NCI-H2196 treated with DMSO at 0.1 percent for 48 hours (cell line): ENCODE results near the gene ST3GAL3.
A peak's percentile ranks its signal among the peaks of the same experiment; 100 is the strongest.
"Not testable (repeated sequence)": the region's sequence is repeated elsewhere in the genome, so short reads cannot be mapped to it uniquely, and the experiment has no call there.

Experiments
- DNase-seq: peaks from one replicate; lab custom pipeline; 2025; ENCODE audit not compliant: unreplicated experiment; lab: John Stamatoyannopoulos, UW

ST3GAL3 gene

DNA sequence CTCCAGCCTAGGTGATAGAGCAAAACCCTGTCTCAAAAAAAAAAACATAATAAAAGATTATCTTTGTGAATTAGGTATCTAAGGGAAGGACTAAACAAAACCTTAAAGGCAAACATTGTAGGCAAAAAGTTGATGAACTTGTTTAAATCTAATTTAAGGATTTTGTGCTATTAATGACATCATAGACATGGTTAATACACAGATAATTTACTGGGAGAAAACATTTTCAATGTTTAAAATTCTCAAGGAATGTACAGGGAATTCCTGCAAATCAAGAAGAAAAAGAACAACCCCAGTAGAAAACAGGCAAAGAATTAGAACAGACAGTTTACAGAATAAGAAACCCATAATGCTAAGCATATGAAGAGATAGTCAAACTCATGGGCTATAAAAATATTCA lies 47.6 kb downstream of the ST3GAL3 start:
- no peak for DNase-seq

GRCh38 chr1:43757343-43758053 lies 50.2 kb downstream of the ST3GAL3 start:
- no peak for DNase-seq

GRCh38 chr1:43760745-43761317 lies 53.5 kb downstream of the ST3GAL3 start:
- DNase-seq = no peak

DNA sequence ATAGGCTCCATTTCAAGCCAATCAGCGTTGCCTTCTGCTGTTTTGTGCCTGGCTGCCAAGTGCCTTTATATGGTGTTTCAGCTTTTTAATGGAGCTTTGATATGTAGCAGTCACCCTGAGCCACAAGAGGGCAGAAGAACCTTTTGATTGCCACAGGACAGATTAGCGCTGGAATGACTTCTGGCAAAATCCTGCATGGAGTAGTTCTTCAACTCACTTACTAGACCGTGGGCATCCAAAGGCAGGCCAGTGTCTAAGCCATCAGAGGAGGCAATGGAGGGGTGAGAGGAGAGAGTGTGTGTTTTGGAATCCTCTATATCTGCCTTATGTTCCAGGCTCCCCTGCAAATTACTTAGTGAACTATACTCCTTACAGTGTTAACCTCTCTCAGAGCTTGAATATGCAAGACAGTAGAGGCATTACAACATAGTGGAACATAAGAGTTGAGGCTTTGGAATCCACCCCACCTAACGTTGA lies 56.2 kb downstream of the ST3GAL3 start:
- peak; percentile 89 for DNase-seq

GRCh38 chr1:43764581-43764980 lies 57.2 kb downstream of the ST3GAL3 start:
- DNase-seq = no peak

DNA sequence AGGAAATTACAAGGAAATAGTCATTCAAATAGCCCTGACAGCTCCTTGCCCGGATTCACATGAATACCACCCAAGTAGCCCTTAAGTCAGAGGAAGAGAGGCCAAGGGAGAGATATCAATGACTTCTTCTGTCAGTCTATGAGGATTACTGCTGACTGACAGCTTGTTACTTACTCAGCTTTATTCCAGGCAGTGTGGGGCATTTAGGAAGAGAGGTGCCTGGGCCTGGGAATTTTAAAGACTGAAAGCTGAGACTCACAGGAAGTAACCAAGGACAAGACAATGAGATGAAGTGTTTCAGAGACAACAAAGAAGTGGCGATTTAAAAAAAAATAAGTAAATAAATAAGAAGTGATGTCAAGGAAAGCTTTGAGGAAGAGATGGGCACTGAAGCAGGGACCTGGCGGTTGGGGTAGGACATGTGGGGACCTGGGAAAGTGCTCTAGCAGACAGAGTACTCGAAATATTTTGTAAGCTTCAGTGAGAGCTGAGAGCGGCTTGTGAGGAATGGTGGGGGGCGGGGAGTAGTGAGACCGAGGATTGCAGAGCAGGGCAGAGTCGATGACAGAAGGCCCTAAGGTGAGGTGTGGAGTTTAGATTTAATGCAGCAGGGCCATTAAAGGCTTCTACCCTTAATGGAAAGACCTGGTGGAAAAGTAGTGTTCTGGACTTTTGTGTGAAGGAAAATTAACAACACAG lies 58.9 kb downstream of the ST3GAL3 start:
- DNase-seq = no peak

DNA sequence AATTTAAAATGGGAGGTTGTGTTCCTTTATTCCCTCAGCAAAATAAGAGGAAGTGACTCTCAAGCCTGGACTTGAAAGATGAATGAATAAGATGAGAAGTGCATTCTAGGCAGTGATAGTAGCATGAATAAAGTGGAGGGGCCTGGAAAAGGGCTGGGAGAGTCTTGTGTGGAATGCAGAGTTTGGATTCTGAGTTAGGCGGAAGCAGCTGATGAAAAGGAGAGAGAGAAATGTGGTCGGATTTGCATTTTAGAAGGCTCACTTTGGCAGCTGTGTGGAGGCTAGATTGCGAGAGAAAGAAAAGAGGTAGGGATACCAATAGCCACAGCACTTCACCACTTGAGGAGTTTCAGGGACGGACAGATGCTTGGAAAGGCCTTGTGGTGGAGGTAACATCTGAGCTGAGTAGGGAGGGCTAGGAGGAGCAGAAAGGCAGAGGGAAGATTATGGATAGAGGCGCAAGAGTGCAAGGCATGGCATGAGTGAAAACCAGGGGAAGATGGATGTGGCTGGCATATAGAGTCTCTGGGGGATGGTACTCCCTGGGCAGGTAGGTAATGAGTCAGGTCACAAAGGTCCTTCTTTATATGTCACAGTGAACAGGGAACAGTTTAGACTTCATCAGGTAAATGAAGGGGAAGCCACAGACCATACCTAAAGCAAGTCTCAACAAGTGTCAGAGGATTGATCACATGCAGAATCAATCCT lies 59.6 kb downstream of the ST3GAL3 start:
- DNase-seq = no peak

DNA sequence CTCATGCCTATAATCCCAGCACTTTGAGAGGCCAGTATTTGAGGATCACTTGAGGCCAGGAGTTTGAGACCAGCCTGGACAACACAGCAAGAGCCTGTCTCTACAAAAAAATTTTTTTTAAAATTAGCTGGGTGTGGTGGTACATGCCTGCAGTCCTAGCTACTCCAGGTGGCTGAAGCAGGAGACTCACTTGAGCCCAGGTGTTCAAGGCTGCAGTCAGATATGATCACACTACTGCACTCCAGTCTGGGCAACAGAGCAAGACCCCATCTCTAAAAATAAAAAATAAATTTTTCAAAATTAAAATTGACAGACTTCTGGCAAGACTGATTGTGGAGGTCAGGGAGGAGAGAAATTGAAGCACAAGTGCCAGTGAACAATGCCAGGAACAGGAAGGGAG lies 60.8 kb downstream of the ST3GAL3 start:
- no peak for DNase-seq

GRCh38 chr1:43769350-43769908 lies 62.1 kb downstream of the ST3GAL3 start:
- DNase-seq = no peak

- no peak for DNase-seq
These were observed 62.8 kb downstream of the ST3GAL3 start for GRCh38 chr1:43770111-43770510.

DNA sequence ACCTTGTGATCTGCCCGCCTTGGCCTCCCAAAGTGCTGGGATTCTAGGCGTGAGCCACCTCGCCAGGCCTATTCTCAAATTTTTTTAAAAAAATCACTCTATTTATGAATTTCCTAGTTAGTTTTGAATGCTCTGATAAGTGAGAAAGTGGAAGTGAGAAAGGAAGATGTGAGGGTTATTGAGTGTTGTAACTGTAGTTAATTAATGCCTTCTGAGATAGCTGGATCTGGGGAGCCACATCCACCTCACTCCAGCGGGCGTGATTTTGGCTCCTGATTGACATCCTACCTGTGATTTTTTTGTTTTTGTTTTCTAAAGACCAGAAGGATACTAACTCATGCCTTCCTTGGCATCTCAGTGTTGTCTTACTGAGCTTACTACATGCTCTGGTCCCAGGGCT lies 65.6 kb downstream of the ST3GAL3 start:
- no peak for DNase-seq

- DNase-seq = no peak
These were observed 66.5 kb downstream of the ST3GAL3 start for GRCh38 chr1:43773821-43774220.

DNA sequence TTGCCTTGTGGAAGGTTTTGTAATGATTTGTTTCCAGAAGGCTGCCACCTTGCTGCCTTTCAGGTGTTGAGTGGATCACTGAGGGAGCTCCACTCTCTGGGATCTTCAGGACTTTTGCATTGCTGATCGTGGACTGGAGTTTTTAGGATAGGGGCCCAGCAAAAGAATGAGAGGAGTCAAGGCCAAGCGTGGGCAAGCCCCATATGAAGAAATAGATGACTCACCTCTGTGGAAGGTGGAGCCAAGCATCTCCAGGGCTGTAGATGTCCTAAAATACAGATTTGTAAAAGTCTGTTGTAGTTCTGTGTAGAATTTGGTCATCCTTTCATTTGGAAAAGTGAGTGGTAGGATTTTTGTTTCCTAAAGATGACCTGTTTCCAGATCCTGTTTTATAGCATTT lies 67.0 kb downstream of the ST3GAL3 start:
- DNase-seq = no peak

- DNase-seq = no peak
These were observed 68.9 kb downstream of the ST3GAL3 start for GRCh38 chr1:43776043-43776761.

DNA sequence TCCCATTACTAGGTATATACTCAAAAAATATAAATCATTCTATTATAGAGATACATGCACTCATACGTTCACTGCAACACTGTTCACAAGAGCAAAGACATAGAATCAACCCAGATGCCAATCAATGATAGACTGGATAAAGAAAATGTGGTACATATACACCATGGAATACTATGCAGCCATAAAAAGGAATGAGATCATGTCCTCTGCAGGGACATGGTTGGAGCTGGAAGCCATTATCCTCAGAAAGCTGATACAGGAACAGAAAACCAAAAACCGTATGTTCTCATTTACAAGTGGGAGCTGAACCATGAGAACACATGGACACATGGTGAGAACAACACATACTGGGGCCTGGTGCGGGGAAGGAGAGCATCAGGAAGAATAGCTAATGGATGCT lies 70.6 kb downstream of the ST3GAL3 start:
- not testable (repeated sequence) for DNase-seq

GRCh38 chr1:43779266-43779665 lies 71.9 kb downstream of the ST3GAL3 start:
- no peak for DNase-seq

DNA sequence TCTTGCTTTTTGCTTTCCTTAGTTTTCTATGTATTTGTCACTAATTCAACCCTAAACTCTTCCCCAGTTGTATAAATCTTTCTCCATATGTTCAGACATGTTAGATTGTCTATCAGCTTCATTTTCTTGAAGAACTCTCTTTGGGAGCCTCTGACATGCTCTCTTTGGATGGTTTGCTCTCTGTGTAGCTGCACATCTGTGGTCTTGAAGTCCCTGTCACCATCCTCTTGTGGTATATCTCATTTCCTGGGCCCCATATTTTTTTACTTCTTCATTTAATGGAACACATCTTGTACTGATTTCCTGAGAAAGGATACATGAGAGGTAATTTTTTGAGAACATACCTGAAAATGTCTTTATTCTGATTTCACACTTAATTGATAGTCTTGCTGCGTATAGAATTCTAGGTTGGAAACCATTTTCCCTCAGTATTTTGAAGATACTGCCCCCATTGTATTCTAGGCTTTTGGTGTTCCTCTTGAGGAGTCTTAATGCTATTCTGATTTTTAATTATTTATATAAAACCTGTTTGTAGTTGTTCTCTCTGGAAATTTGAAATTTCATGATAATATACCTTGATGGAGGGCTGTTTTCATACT lies 72.6 kb downstream of the ST3GAL3 start:
- no peak for DNase-seq

GRCh38 chr1:43781574-43781973 lies 74.2 kb downstream of the ST3GAL3 start:
- no peak for DNase-seq

DNA sequence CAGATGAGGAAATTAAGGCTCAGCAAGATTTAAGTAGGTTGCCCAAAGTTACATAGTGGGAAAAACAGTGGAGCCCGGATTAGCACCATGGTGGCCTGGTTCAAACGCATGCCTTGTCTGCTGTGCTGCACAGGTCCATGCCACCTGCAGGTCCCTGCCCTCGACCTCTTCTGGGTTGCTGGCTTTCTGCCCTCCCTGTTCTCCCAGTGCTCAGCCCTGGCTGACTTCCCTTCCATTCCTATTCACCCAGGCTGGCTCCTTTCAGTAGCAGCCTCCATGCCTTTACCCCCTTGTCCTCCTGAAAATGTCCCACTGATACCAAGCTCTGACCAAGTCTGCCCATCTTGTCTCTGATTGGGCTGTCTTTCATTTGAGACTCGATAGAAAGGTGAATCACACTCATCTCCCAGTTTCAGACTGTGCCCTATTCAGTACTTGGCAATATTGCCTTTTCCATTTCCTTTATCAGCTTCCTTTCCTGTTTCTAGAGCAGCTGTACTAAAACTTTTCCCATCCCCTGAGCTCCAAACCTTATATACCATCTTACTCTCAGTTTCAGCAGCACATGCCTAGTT lies 75.8 kb downstream of the ST3GAL3 start:
- DNase-seq = no peak

GRCh38 chr1:43783671-43784205 lies 76.4 kb downstream of the ST3GAL3 start:
- DNase-seq = no peak
